HG02938 (cell line): ENCODE data around the gene PTH2R.
A peak's percentile ranks its signal among the peaks of the same experiment; 100 is the strongest.
"Not testable (repeated sequence)": the region's sequence is repeated elsewhere in the genome, so short reads cannot be mapped to it uniquely, and the experiment has no call there.

Experiments
- ATAC-seq: cut with Tn5 transposase; IDR thresholded peaks from one replicate; pipeline ENCODE4 v1.9.1; 2021; ENCODE audit warnings: mild to moderate bottlenecking, moderate library complexity; ENCODE audit not compliant: unreplicated experiment

PTH2R gene

DNA sequence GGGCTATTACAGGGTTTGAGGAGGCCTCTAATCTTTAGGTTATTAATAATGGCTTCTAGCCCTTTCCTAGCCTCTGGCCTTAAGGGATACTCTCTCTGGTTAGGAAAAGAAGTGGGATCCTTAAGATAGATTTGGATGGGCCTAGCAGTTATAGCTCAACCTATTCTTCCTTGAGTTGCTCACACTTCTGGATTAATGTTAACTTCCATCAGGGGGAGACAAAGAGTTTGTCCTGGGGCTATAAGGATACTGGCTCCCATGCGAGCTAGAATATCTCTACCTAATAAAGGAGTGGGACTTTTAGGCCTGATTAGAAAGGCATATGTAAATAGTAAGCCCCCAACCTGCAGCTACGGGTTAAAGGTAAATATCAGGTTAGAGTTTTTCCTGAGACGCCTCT is 14.3 kb upstream of the PTH2R start:
- no peak for ATAC-seq

GRCh38 chr2:208396796-208397195 is 9.8 kb upstream of the PTH2R start:
- ATAC-seq, result not testable (repeated sequence)

GRCh38 chr2:208399201-208399600 is 7.4 kb upstream of the PTH2R start:
- ATAC-seq, result no peak

DNA sequence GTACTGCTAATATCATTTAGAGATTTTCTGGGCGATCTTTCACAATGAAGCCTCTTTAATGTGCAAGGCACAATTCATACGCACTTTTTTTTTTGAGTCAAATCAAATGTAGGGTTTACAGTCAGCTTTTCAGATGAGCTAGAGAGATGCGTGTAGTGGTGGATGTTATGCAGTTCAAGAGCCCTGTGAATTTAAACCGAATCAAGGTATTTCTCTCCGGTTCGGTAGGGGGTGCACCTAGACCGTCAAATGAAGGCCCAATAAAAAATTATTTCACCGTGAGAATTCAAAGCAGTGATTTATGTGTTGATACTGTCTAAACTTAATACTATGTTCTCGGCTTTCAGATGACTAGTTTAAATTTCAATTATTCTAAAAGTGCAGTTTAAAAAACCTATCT is 1.1 kb downstream of the PTH2R start:
- ATAC-seq, result peak; percentile 47

DNA sequence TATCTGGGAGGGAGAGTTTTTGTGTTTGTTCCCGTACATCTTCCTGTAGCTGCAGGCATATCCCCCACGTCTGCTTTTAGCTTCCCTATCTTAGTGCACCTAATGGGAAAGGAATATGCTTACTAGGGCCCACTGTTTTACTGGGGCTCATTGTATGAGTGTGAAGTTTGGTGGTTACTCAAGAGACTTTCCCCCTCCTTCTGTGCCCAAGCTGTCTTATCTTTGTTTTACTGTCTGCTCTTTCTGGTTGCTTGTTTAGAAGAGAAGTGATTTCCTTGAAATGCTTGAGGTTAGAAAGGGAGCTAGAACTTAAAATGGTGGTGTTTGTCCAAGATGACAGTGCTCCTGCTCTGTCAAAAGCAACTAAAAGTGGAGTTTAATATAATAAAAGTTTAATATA is 7.3 kb downstream of the PTH2R start:
- no peak for ATAC-seq

GRCh38 chr2:208415255-208415654 is 8.7 kb downstream of the PTH2R start:
- ATAC-seq, result peak; percentile 68

DNA sequence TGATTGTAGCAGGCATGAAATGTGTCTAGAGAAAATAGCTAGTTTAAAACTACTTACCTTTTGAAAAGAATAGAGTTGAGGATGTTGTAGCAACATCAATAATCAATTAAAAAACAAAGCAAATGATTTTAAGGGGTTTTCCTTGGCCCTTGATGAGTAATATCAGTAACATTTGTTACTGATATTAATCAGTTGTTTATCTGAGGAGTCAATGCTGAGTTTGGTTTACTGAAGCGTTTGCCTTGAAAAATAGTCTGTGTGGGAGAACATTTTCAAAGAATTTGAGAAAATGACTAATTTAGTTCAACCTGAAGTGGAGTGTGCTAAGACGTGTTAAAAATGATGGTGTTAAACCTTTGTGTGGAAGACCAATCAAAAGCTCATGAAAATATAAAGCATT is 9.3 kb downstream of the PTH2R start:
- ATAC-seq, result peak; percentile 78

- no peak for ATAC-seq
These were observed 19.9 kb downstream of the PTH2R start for GRCh38 chr2:208426412-208427045.

GRCh38 chr2:208437755-208438154 is 31.2 kb downstream of the PTH2R start:
- ATAC-seq, result no peak

DNA sequence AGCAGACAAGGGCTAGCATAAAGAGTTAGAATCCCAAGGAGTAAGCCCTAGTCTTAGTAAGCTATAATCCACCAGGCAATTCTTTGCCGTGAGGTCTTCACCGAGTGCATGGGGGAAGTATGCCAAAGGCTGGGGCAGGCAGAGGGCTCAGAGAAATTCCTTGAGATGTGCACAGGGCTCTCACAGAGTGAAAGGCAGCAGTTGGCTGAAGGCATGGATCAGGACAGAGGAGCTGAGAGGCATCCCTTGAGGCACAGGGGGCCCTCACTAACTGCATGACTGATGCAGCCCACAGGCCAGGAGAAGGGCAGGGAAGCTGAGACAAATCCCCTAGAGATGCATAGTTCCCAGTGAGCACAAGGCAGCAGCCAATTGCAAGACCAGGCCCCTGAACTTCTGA is 34.1 kb downstream of the PTH2R start:
- ATAC-seq, result no peak

DNA sequence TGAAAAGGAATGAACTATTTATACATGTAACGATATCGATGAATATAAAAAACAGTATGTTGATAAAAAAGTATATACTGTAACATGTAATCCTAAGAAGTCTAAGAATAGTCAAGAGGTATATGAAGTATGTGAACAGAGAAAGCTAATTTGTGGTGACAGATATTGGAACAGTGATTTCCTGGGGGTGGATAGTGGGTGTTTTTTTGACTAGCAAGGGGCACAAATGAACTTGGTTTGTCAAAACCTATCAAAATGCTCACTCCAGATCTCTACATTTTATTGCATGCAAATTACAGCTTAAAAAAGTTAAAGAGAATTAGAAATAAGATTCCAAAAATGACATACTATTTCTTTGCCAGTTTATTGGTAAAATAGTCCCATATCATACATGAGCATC is 35.4 kb downstream of the PTH2R start:
- ATAC-seq, result no peak

- ATAC-seq, result not testable (repeated sequence)
These were observed 40.9 kb downstream of the PTH2R start for GRCh38 chr2:208447447-208447846.

- ATAC-seq, result no peak
These were observed 44.5 kb downstream of the PTH2R start for GRCh38 chr2:208451061-208451460.

- no peak for ATAC-seq
These were observed 48.3 kb downstream of the PTH2R start for GRCh38 chr2:208454861-208455260.

DNA sequence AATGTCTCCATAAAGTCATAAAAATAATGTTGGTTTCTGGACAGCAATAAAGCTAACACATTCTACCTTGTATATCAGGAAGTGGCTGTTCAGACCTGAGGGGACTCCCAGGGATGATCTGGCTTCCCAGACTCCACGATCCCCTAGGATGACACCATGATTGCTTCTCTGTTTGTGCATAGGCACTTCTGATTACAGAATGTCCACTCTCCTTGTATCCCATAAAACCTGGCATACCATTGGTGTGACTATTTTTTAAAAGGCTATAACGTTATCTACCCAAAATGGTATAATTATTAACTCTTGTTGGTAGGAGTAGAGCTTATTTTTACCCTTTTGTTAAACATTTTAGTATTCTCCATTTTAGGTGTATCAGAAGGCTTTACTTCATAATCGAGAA is 57.1 kb downstream of the PTH2R start:
- no peak for ATAC-seq

DNA sequence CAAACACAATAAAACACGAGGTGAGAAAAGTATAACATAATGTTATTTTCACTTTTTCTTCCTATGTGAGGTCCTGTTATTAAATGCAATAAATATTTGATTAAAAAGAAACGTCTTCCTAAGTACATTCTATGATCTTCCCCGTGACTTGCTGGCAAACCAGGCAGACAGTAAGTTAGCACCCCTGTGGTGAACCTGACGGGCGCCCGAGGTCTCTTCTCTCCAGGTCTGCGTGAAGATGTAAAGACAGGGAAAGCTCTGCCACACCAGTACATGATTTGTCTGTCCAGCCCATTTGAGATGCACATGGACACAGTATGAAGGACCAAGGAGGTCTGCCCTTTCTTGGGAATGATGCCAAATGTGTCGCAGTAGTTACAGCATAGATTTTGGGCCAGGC is 57.6 kb downstream of the PTH2R start:
- no peak for ATAC-seq

GRCh38 chr2:208466151-208466919 is 59.7 kb downstream of the PTH2R start:
- ATAC-seq, result peak; percentile 80

DNA sequence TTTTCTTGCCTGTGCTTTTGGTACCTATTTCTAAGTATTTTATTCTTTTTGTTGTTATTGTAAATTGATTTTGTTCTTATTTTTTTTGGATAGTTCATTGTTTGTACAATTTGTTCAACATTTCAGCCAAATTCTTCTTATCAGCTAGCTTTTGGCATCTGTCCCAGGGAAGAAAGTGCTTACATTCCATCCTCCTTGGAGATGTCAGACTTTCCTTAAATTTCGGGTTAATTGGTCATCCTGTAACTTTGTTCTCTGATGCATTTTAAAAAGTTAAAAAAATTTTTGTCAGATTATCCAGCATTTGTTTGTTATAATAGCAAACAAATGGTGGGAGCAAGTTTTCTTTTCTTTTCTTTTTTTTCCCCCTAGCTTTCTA is 60.3 kb downstream of the PTH2R start:
- ATAC-seq, result no peak

GRCh38 chr2:208467564-208467963 is 61.0 kb downstream of the PTH2R start:
- ATAC-seq, result no peak

DNA sequence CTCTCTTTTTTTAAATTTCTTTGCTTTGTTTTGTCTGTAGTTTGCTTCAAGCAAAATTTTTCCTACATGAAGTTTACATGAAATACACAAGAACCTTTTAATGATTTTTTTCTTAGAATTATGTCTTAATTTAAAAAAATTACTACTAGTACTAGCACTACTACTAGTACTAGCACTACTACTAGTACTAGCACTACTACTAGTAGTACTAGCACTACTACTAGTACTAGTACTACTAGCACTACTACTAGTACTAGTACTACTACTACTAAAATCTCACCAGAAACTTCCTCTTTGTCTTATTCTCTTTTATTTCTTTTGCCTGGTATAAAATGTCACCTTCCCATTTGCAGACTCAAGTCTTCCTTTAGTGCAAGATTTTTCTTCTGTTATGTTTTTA is 71.1 kb downstream of the PTH2R start:
- no peak for ATAC-seq

DNA sequence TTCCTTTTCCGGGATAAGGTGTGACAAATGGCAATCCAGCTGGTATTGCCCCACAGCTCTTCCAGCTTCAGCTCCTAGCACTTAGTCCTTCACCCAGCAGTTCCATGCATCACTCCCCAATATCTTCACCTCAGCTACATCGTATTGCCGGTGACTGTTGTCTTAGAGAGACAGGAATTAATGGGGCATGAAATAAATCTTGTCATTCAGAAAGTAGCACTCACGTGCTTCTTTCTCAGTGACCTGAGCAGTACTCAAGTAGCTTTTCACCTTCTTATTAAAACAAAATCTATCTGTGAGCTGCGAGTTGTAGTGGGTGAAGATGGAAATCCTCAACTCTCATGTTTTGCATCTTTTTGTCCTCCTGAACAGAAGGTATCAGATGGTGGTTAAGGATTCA is 72.8 kb downstream of the PTH2R start:
- peak; percentile 72 for ATAC-seq

GRCh38 chr2:208481945-208482344 is 75.4 kb downstream of the PTH2R start:
- ATAC-seq, result not testable (repeated sequence)
